Activated naive CD8-positive, alpha-beta T cell treated with anti-CD3 and anti-CD28 coated beads for 36 hours (primary cell): ENCODE measurements around the gene CIT. TPM values are rescaled to one million over a fixed set of nuclear protein-coding genes. Genes with fewer than 3 reads are reported as not detected.
A peak's percentile ranks its signal among the peaks of the same experiment; 100 is the strongest.

Source experiments
- DNase-seq: peaks from one replicate; pipeline ENCODE4 v3.0.0; 2021
- H3K27ac Mint-ChIP-seq: one replicate; pipeline ENCODE4 v1.8.0; 2022; ENCODE audit warnings: mild to moderate bottlenecking, moderate library complexity, mixed read lengths
- H3K27me3 Mint-ChIP-seq: one replicate; pipeline ENCODE4 v1.8.0; 2022; ENCODE audit warnings: mild to moderate bottlenecking, mixed read lengths
- H3K36me3 Mint-ChIP-seq: one replicate; pipeline ENCODE4 v1.8.0; 2021; ENCODE audit warnings: mild to moderate bottlenecking, mixed read lengths
- H3K4me1 Mint-ChIP-seq: one replicate; pipeline ENCODE4 v1.8.0; 2021; ENCODE audit warnings: mixed read lengths
- H3K4me3 Mint-ChIP-seq: one replicate; pipeline ENCODE4 v1.8.0; 2022; ENCODE audit warnings: mild to moderate bottlenecking, moderate library complexity, mixed read lengths
- H3K9me3 Mint-ChIP-seq: one replicate; pipeline ENCODE4 v1.8.0; 2022; ENCODE audit warnings: mixed read lengths
- total RNA-seq, 2 experiments: library from RNA; stranded (reverse); gene quantifications; one replicate each; pipeline ENCODE4 v1.2.3, GENCODE V29; 2021

The CIT gene
- total RNA-seq, 2 experiments from 2014 or later = 41.8 to 42.4 TPM

DNA sequence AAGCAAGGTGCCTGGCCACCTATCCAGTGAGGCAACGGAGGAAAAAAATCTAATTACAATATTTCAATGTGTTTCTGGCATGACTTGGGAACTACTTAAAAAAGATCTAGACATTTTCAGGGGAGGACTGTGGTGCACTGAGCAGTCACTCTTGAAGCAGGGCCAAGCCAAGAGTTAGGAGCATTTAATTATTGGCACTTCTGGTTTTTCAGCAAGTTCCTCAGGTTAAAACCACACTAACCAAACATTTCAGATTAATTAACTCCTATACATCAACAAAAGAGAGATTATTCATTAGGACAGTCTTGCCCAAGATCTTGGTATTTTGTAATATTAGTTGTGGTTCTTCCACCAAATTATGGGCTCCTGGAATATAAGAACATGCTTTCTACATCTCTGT lies 183.6 kb downstream of the CIT start:
- Mint-ChIP-seq H3K9me3 (no peaks in the 10 kb centered on the region), H3K4me1 (no peaks in the 10 kb centered on the region), H3K27ac (no peak overlapping the region), H3K4me3 (no peak overlapping the region), H3K27me3 (no peaks in the 10 kb centered on the region), H3K36me3 (no peaks in the 10 kb centered on the region)
- DNase-seq = no peak

DNA sequence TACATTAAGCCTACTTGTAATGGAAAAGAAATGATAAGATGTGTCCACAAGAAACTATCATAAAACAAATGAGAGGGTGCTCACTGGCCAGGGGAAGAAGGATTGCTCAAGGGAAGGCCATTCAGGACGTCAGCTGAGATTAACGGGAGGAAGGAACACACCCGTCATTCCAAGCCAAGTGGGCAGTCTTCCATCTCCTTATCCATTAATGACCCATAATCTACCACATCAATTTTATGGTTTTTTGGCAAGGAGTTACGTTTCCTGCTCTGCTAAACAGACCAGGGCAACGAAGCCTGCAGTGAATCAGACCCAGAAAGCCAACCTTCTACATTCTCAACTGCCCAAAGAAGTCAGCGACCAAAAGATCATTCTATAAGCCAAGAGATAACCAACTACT lies 184.1 kb downstream of the CIT start:
- H3K4me3 Mint-ChIP-seq = no peak overlapping the region
- no peak for DNase-seq
- H3K9me3 Mint-ChIP-seq = no peaks in the 10 kb centered on the region
- no peaks in the 10 kb centered on the region for H3K36me3 Mint-ChIP-seq
- no peak overlapping the region for H3K27ac Mint-ChIP-seq
- no peaks in the 10 kb centered on the region for H3K4me1 Mint-ChIP-seq
- no peaks in the 10 kb centered on the region for H3K27me3 Mint-ChIP-seq

DNA sequence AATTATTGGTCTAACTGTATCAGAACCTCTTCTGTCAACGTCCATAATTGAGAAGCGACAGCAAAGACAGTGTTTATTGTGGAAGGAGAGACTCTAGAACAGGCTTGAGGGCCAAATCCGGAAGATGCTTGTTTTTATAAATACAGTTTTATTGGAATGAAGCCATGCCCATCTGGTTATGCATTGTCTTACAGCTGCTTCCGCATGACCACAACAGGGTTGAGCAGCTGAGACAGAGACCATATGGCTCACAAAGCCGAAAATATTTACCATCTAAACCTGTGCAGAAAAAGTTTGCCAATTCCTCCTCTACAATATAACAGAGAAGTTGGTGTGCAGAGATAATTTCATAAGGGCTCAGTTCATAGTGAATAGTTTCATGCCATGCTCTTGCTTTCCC lies 184.7 kb downstream of the CIT start:
- DNase-seq = no peak
- H3K4me1 Mint-ChIP-seq = no peaks in the 10 kb centered on the region
- no peak overlapping the region for H3K4me3 Mint-ChIP-seq
- no peaks in the 10 kb centered on the region for H3K27me3 Mint-ChIP-seq
- no peaks in the 10 kb centered on the region for H3K9me3 Mint-ChIP-seq
- no peak overlapping the region for H3K27ac Mint-ChIP-seq
- peaks cover 2% of the 10 kb centered on the region for H3K36me3 Mint-ChIP-seq

DNA sequence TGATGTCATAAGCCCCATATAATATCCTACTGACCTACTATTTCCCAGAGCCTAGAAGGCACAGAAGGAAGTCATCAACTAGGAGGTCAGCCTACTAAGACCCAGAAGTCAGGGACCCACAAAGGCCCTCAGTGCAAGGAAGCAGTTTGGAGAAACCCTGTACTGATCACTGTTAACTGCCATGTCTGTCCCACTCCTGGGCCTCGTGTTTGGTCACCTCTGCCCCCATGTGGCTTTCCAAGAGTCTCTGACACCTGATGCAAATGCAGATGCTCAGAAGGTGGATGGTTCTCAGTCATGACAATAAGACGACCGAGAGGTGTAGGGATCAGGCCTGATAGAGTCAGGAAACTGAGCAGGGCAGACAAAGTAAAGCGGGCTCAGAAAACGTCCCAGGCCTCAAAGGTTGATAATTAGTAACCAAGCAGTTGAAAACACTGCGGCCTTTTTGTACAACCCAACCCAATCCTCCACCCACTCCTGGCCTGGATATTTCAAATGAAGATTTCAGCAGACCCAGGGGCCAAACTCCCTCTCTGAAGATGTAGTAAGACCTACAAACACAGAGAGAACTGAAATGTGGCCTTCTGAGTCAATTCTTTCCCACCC lies 185.8 kb downstream of the CIT start:
- H3K27me3 Mint-ChIP-seq = no peaks in the 10 kb centered on the region
- H3K4me3 Mint-ChIP-seq = no peak overlapping the region
- DNase-seq = no peak
- H3K36me3 Mint-ChIP-seq = peaks cover 5% of the 10 kb centered on the region
- no peaks in the 10 kb centered on the region for H3K4me1 Mint-ChIP-seq
- H3K27ac Mint-ChIP-seq = no peak overlapping the region
- H3K9me3 Mint-ChIP-seq = no peaks in the 10 kb centered on the region

DNA sequence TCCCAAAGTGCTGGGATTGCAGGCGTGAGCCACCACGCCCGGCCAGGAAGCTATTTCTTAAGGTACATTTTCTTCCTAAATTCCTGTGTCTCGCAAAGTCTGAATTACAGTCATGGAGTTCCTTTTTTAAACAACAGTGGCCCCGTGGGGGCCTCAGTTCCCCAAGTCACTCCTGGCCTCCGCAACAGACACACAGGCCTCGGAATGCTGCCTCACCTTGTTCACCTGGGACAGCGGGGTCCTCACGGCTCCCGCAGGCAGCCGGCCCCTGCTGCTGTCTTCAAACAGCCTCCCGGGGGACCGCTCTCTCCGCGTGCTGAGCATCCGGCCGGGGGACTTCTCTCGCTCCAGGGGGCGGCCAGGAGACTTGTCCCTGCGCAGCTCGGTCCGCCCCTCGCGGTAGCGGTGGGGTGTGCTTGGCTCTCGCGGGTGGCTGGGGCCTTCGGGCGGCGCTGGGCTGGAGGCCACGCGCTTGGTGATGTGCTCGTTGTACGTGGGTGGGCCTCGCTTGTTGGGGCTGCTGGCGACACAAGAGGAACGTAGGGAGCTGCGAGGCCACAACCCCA lies 187.1 kb downstream of the CIT start:
- no peak overlapping the region for H3K27ac Mint-ChIP-seq
- no peak overlapping the region for H3K4me3 Mint-ChIP-seq
- no peak for DNase-seq
- no peaks in the 10 kb centered on the region for H3K9me3 Mint-ChIP-seq
- peaks cover 8% of the 10 kb centered on the region for H3K36me3 Mint-ChIP-seq
- no peaks in the 10 kb centered on the region for H3K27me3 Mint-ChIP-seq
- H3K4me1 Mint-ChIP-seq = no peaks in the 10 kb centered on the region

DNA sequence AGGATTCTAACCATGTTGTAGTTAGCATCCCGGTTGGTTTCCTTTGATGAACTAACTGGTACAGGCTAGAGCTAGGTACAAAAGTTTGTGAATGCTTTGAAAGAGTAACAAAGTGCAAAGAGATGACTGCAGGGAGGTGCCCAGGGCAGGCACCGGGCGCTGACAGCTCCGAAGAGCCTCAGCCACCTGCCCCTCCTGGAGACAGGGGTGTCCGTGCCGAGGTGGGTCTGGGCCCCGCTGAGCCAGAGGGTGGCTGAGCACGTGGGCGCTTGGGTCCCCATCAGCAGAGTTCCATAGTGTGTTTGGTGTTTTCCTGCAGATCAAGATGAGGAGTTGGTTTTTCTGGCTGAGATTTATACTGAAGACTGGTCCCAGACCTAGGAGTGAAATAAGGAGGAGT lies 189.2 kb downstream of the CIT start:
- no peaks in the 10 kb centered on the region for H3K27me3 Mint-ChIP-seq
- no peak overlapping the region for H3K4me3 Mint-ChIP-seq
- DNase-seq = no peak
- no peak overlapping the region for H3K27ac Mint-ChIP-seq
- peaks cover 15% of the 10 kb centered on the region for H3K36me3 Mint-ChIP-seq
- no peaks in the 10 kb centered on the region for H3K9me3 Mint-ChIP-seq
- peaks cover 4% of the 10 kb centered on the region for H3K4me1 Mint-ChIP-seq

DNA sequence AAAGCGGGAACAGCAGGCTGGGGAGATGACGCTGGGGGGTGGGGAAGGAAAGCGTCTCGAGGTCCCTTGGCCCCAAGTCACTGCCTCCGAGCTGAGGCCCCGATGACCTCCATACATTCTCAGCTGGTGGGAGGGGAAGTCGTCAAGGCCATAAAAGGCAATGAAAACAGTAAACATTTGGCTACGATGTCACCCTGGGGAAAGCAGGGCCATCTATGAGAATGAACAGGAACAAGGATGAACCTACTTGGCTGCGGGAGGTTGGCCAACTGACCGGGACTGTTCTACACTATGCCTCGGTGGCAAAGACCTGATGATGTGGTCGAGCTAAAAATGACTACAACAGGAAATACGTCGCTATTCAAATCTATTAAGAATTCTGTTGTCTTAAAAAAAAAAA lies 189.7 kb downstream of the CIT start:
- Mint-ChIP-seq H3K27me3 (no peaks in the 10 kb centered on the region), H3K4me1 (peaks cover 9% of the 10 kb centered on the region), H3K27ac (no peak overlapping the region)

DNA sequence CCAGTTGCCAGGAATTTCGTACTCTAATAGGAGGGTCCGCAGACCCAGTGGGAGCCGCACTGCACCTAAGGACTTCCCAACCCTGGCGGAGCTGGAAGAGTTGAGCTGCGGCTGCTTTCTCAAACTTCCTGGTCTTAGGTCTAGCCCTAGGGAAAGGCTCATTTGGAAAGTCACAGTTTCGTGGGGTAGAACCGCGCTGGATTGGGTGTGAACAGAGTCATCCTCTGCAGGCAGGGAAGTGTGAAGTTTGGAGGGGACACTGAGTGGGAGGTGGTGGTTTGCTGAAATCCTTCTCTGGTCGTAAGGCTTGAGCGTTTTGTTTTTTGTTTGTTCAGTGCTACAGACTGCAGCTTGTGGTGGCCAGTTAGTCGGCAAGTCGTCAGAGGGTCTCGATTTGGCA lies 190.3 kb downstream of the CIT start:
- DNase-seq = no peak
- Mint-ChIP-seq H3K4me1 (peaks cover 15% of the 10 kb centered on the region), H3K9me3 (no peaks in the 10 kb centered on the region), H3K27ac (no peak overlapping the region), H3K27me3 (no peaks in the 10 kb centered on the region), H3K4me3 (no peak overlapping the region), H3K36me3 (peaks cover 22% of the 10 kb centered on the region)

More for the DNA sequence above, 189.7 kb downstream of the CIT start:
- peaks cover 18% of the 10 kb centered on the region for H3K36me3 Mint-ChIP-seq
- no peak for DNase-seq
- H3K4me3 Mint-ChIP-seq = no peak overlapping the region
- H3K9me3 Mint-ChIP-seq = no peaks in the 10 kb centered on the region

DNA sequence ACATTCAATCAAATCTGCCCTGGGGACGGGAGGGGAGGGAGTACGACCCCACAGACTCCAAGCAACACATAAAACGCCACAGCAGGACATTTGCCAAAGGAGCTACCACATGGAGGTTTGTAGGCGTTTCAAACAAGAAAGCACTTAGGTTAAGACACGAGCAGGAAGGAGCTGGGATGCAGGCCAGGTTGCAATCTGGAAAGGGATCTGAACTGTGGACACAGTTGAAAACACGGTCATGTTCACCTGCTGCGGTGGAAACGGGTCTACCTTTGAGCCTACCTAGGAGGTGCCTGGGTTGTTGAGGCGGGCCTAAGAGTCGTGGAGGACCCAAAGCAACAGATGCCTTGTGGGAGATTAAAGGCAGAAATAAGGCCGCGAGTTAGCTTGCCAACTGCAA lies 190.8 kb downstream of the CIT start:
- peaks cover 16% of the 10 kb centered on the region for H3K4me1 Mint-ChIP-seq
- no peak overlapping the region for H3K4me3 Mint-ChIP-seq
- H3K36me3 Mint-ChIP-seq = peaks cover 23% of the 10 kb centered on the region
- no peak overlapping the region for H3K27ac Mint-ChIP-seq
- no peak for DNase-seq
- H3K27me3 Mint-ChIP-seq = no peaks in the 10 kb centered on the region
- H3K9me3 Mint-ChIP-seq = no peaks in the 10 kb centered on the region

DNA sequence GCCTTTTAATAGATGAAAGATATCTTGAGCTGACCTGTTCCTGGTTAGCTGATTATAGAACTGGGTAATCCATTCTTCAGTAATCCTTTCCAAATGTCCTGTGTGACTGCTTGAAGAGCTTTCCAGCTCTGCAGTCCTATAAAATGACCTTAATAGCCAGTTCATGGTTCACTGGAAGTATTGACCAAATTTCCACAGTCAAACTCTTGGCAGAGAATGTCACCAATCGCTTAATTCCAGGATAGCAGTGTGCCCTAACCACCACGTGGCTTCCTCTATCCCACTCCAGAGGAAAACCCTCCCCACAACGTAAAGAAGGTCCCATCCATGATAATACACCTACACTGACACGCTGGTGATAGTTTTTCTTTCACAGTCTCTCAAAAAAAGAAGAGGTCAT lies 191.7 kb downstream of the CIT start:
- Mint-ChIP-seq H3K4me3 (no peak overlapping the region), H3K9me3 (no peaks in the 10 kb centered on the region), H3K36me3 (peaks cover 23% of the 10 kb centered on the region), H3K4me1 (peaks cover 16% of the 10 kb centered on the region), H3K27me3 (no peaks in the 10 kb centered on the region), H3K27ac (no peak overlapping the region)
- DNase-seq = no peak

DNA sequence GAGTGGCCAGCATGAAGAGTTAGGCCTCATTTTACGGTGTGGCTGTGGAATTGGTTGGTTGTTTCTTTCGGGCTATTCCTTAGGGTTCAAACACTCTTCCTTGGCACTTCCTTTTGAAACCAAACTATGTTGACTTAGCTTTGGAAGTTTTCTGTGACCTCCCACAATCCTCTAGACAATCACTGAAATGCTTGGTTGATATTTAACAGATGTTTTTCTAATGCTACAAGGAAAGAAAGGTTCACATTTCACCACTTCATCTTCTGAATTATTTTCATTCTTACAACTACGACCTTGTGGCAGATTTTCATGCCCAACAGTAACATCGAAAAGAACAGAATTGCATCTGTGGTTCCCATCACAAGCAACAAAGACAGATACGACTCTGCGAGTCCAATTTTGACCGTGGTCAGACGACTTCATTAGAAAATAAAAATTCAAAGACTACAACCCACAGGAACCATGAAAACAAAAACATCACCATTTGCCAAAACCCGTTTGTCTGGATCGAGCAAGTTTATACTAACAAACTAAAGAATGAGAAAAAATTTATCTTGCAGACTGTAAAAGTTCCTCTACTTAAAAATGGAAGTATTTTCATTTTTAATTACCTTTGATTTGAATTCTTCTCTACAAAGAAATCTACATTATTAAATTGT lies 192.3 kb downstream of the CIT start:
- H3K4me1 Mint-ChIP-seq = peaks cover 16% of the 10 kb centered on the region
- no peaks in the 10 kb centered on the region for H3K9me3 Mint-ChIP-seq
- H3K27me3 Mint-ChIP-seq = no peaks in the 10 kb centered on the region
- H3K27ac Mint-ChIP-seq = no peak overlapping the region
- no peak for DNase-seq
- H3K4me3 Mint-ChIP-seq = no peak overlapping the region
- peaks cover 24% of the 10 kb centered on the region for H3K36me3 Mint-ChIP-seq

DNA sequence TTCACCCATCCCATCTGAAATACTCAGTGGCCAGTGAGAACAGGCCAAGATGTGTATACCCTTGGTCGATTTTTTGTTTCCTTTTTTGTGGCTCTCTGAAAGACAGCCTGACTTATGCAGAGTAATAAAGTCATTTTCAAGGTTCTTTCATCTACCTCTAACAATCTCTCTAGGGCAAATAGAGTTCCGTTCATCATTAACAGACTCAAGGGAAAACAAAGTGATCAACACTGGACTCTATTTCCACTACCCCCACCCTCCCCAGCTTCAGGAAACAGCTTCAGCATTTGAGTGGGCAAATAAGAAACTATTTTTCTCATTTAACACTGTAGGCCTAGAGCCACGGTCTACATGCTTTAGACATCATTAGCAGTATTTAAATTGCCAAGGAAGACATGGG lies 193.3 kb downstream of the CIT start:
- peaks cover 27% of the 10 kb centered on the region for H3K36me3 Mint-ChIP-seq
- no peak overlapping the region for H3K4me3 Mint-ChIP-seq
- no peak overlapping the region for H3K27ac Mint-ChIP-seq

DNA sequence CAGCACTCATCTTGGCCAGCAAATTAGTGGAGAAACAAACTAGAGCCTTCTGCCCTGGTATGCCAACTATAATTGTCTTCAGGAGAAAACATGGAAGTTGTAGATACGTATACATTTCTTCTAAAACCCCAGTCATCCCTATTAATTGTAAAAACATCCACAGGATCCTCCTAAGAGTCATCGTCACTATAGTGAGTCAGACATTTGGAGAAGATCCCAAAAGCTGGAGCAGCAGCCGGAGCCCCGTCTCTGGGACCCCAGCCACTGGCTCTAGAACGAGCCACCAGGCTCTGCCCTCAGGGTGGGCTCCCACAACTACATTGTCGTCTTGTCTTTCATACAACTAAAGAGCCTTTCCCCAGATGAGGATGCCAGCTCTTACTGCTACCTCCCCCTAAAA lies 193.7 kb downstream of the CIT start:
- no peak for DNase-seq
- Mint-ChIP-seq H3K9me3 (no peaks in the 10 kb centered on the region), H3K4me1 (peaks cover 16% of the 10 kb centered on the region), H3K36me3 (peaks cover 30% of the 10 kb centered on the region), H3K4me3 (no peak overlapping the region), H3K27me3 (no peaks in the 10 kb centered on the region), H3K27ac (no peak overlapping the region)

More for the DNA sequence above, 193.3 kb downstream of the CIT start:
- Mint-ChIP-seq H3K9me3 (no peaks in the 10 kb centered on the region), H3K27me3 (no peaks in the 10 kb centered on the region), H3K4me1 (peaks cover 16% of the 10 kb centered on the region)
- DNase-seq = no peak

DNA sequence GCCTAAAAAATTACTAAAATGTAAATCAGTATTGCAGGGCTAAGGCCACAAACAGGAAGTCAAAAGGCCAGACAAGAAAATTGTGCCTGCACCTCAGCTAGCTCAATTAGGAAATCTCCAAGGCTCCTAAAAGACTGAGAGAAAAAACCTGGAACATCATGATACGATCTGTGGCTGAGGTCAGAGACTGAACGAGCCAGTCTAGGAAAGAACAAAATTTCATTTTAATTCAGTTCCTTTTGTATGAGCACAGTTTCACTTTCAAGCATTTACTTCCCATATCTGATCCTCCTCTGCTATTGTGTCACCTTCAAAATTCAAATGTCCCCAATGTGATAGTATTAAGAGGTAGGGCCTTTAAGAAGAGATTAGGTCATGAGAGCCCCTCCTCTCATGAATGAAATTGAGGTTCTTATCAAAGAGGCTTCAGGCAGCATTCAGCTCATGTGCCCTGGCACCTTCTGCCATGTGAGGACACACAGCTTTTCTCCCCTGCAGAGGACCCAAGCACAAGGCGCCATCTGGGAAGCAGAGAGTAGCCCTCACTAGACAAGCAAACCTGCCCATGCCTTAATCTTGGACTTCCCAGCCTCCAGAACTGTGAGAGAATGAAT lies 194.4 kb downstream of the CIT start:
- peaks cover 32% of the 10 kb centered on the region for H3K36me3 Mint-ChIP-seq
- no peak for DNase-seq
- no peak overlapping the region for H3K4me3 Mint-ChIP-seq
- peaks cover 16% of the 10 kb centered on the region for H3K4me1 Mint-ChIP-seq
- peak overlapping the region; percentile 77 for H3K27ac Mint-ChIP-seq
- no peaks in the 10 kb centered on the region for H3K27me3 Mint-ChIP-seq
- no peaks in the 10 kb centered on the region for H3K9me3 Mint-ChIP-seq

DNA sequence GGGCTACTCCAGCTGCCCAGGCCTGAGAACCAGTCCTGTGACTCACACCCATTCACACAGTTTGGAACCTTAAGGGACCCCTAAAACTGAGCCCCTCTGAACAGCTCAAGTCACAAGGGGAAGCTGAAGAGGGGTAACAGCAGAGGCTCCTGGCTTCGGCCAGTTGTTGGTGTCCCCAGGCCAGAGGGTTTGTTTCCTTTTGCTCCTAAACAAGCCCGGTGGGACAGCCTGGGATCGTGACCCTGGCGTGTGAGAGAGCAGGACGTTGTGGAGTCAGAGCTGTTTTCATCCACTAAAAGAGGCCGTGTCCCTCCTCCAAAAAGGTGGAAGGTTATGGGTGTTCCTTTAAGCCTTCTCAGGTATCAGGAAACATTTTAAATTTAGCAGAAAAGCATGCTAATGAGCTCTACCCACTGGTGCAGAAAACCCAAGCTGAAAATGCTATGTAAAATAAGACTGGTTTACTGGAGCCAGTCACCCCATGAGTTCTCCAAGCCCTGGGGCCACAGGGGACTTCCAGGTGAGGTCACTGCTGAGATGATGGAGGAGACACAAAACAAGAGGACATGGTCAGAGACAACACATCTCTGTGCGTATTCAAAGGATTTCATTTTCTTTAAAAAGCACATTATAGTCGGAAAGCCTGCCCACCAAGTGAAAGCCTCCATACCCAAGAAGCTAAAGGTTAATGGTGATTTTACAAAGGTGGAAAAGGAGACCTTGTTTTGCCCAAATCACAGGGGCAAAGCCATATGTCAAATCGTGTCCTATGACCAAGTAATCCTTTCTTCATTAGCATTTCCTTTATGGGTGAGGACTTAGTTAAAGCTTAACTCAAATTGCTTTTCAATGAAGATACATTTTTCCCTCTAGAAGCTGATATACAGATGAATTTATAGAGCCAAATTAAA lies 195.1 kb downstream of the CIT start:
- no peak for DNase-seq
- Mint-ChIP-seq H3K9me3 (no peaks in the 10 kb centered on the region), H3K4me1 (peaks cover 16% of the 10 kb centered on the region), H3K27ac (peak overlapping the region; percentile 77), H3K4me3 (no peak overlapping the region), H3K27me3 (no peaks in the 10 kb centered on the region), H3K36me3 (peaks cover 30% of the 10 kb centered on the region)
